ENCODE measurements around the gene COPZ1.

GRCh38 chr12:54363047-54363446 lies 38.1 kb downstream of the COPZ1 start:
- TF ChIP-seq EZH2 (IDR thresholded peaks at IDR 0.05; ENCODE audit: borderline replicate concordance), result no peak
- no peak for TF ChIP-seq CTCF (IDR thresholded peaks at IDR 0.05; ENCODE audit: poor library complexity)
- no peak for TF ChIP-seq EZH2phosphoT487 (IDR thresholded peaks at IDR 0.05; ENCODE audit: low read depth, severe bottlenecking, unreplicated experiment)
